ENCODE results near the gene WDR35. TPM values are rescaled to one million over a fixed set of nuclear protein-coding genes. Genes with fewer than 3 reads are reported as not detected.
"Not testable (repeated sequence)": the region's sequence is repeated elsewhere in the genome, so short reads cannot be mapped to it uniquely, and the experiment has no call there.

Gene WDR35
- total and polyA plus RNA-seq, 7 donors, result 0.46 to 15.5 (median 7.2) TPM

GRCh38 chr2:19895535-19895934 is 94.4 kb downstream of the WDR35 start:
- H3K27ac ChIP-seq, result no peak overlapping the region
- intact Hi-C loops (cut with DNase I), result no loop called here
- WGBS, 2 donors, result 47 to 72% methylated on average over 3 of the region's 3 CpGs
- TF ChIP-seq POLR2A (IDR thresholded peaks at IDR 0.05) (no peak), CTCF (IDR thresholded peaks at IDR 0.05) (no peak), POLR2AphosphoS5 (IDR thresholded peaks at IDR 0.05) (no peak), EP300 (IDR thresholded peaks at IDR 0.05) (no peak)
- H3K9me3 ChIP-seq, result no peaks in the 10 kb centered on the region
- no peaks in the 10 kb centered on the region for H3K27me3 ChIP-seq
- DNase-seq, result no peak
- peaks cover 0 to 57% (median 38%) of the 10 kb centered on the region in 4 donors for H3K4me1 ChIP-seq
- H3K36me3 ChIP-seq, result no peaks in the 10 kb centered on the region
- no peak overlapping the region for H3K4me3 ChIP-seq

- Histone ChIP-seq H3K36me3 (no peaks in the 10 kb centered on the region), H3K4me3 (no peak overlapping the region), H3K27ac (no peak overlapping the region), H3K9me3 (no peaks in the 10 kb centered on the region), H3K27me3 (no peaks in the 10 kb centered on the region), H3K4me1 (peaks cover 0 to 44% (median 27%) of the 10 kb centered on the region in 4 donors)
- intact Hi-C loops (cut with DNase I), result no loop called here
- TF ChIP-seq POLR2A (IDR thresholded peaks at IDR 0.05) (no peak), CTCF (IDR thresholded peaks at IDR 0.05) (no peak), EP300 (IDR thresholded peaks at IDR 0.05) (no peak), POLR2AphosphoS5 (IDR thresholded peaks at IDR 0.05) (no peak)
- no peak for DNase-seq
- 94% methylated on average over 4 of the region's 4 CpGs for WGBS, 2 donors
Measured at GRCh38 chr2:19894134-19894792, 95.6 kb downstream of the WDR35 start.

GRCh38 chr2:19893520-19894133 is 96.3 kb downstream of the WDR35 start:
- WGBS, 2 donors, result 82 to 90% methylated on average over 4 of the region's 4 CpGs
- Histone ChIP-seq H3K4me3 (no peak overlapping the region), H3K9me3 (no peaks in the 10 kb centered on the region), H3K4me1 (peaks cover 0 to 37% (median 22%) of the 10 kb centered on the region in 4 donors), H3K27ac (no peak overlapping the region), H3K27me3 (no peaks in the 10 kb centered on the region), H3K36me3 (no peaks in the 10 kb centered on the region)
- TF ChIP-seq EP300 (IDR thresholded peaks at IDR 0.05) (no peak), POLR2A (IDR thresholded peaks at IDR 0.05) (no peak), POLR2AphosphoS5 (IDR thresholded peaks at IDR 0.05) (no peak), CTCF (IDR thresholded peaks at IDR 0.05) (no peak)
- DNase-seq, result no peak
- intact Hi-C loops (cut with DNase I), result no loop called here

- WGBS, 2 donors, result 46 to 59% methylated on average over 4 of the region's 4 CpGs
- intact Hi-C loops (cut with DNase I), result not testable (repeated sequence)
Measured at GRCh38 chr2:19891971-19892370, 97.9 kb downstream of the WDR35 start.

GRCh38 chr2:19890104-19890503 is 99.8 kb downstream of the WDR35 start:
- Histone ChIP-seq H3K4me1 (peaks cover 0 to 4% (median 0%) of the 10 kb centered on the region in 4 donors), H3K27me3 (no peaks in the 10 kb centered on the region), H3K9me3 (no peaks in the 10 kb centered on the region), H3K36me3 (no peaks in the 10 kb centered on the region), H3K4me3 (no peak overlapping the region), H3K27ac (no peak overlapping the region)
- intact Hi-C loops (cut with DNase I), result no loop called here
- no peak for DNase-seq
- WGBS, 2 donors, result 83% methylated on average over 3 of the region's 3 CpGs
- no peak for TF ChIP-seq POLR2AphosphoS5 (IDR thresholded peaks at IDR 0.05)
- no peak for TF ChIP-seq EP300 (IDR thresholded peaks at IDR 0.05)
- no peak for TF ChIP-seq CTCF (IDR thresholded peaks at IDR 0.05)
- TF ChIP-seq POLR2A (IDR thresholded peaks at IDR 0.05), result no peak

More at GRCh38 chr2:19891971-19892370, 97.9 kb downstream of the WDR35 start:
- not testable (repeated sequence) for H3K9me3 ChIP-seq, H3K27me3 ChIP-seq, H3K27ac ChIP-seq, H3K4me3 ChIP-seq, DNase-seq, H3K36me3 ChIP-seq
- peaks cover 0 to 21% (median 6%) of the 10 kb centered on the region in 4 donors for H3K4me1 ChIP-seq

All from sigmoid colon (tissue), 7 donors.